ENCODE results near the gene KCNRG.
"Not testable (repeated sequence)": the region's sequence is repeated elsewhere in the genome, so short reads cannot be mapped to it uniquely, and the experiment has no call there.

Gene KCNRG

GRCh38 chr13:50015258-50015657 lies at the start of gene KCNRG:
Gene KCNRG (plus strand): TSS chr13:50015444. CDS start chr13:50015494, 50 bp downstream.
- no peak for DNase-seq

GRCh38 chr13:49967456-49967855 lies 47.8 kb upstream of the KCNRG start:
- no peak for DNase-seq

- DNase-seq: no peak
These were observed 42.5 kb upstream of the KCNRG start for GRCh38 chr13:49972709-49973108.

- no peak for DNase-seq
These were observed 39.4 kb upstream of the KCNRG start for GRCh38 chr13:49975826-49976225.

- peak; percentile 75 for DNase-seq
These were observed 38.7 kb upstream of the KCNRG start for GRCh38 chr13:49976314-49977258.

- no peak for DNase-seq
These were observed 37.3 kb upstream of the KCNRG start for GRCh38 chr13:49977992-49978391.

GRCh38 chr13:49980266-49980665 lies 35.0 kb upstream of the KCNRG start:
- no peak for DNase-seq

- no peak for DNase-seq
These were observed 30.1 kb upstream of the KCNRG start for GRCh38 chr13:49985129-49985528.

- no peak for DNase-seq
These were observed 28.8 kb upstream of the KCNRG start for GRCh38 chr13:49986471-49986870.

GRCh38 chr13:49990612-49991011 lies 24.6 kb upstream of the KCNRG start:
- DNase-seq: not testable (repeated sequence)

GRCh38 chr13:49993111-49993510 lies 22.1 kb upstream of the KCNRG start:
- no peak for DNase-seq

GRCh38 chr13:49993666-49994065 lies 21.6 kb upstream of the KCNRG start:
- no peak for DNase-seq

- DNase-seq: no peak
These were observed 19.6 kb upstream of the KCNRG start for GRCh38 chr13:49995625-49996101.

GRCh38 chr13:49996161-49996915 lies 18.9 kb upstream of the KCNRG start:
- peak; percentile 85 for DNase-seq

GRCh38 chr13:49996951-49997895 lies 18.0 kb upstream of the KCNRG start, which contains the start of gene TRIM13:
Gene TRIM13 (plus strand): TSS chr13:49997042. CDS start chr13:50011941, 14,899 bp downstream.
- DNase-seq: peak; percentile 84

- no peak for DNase-seq
These were observed 17.3 kb upstream of the KCNRG start for GRCh38 chr13:49997955-49998354.

GRCh38 chr13:49998714-49999624 lies 16.3 kb upstream of the KCNRG start:
- DNase-seq: no peak

GRCh38 chr13:50001287-50001686 lies 14.0 kb upstream of the KCNRG start:
- DNase-seq: no peak

GRCh38 chr13:50006426-50007135 lies 8.7 kb upstream of the KCNRG start:
- no peak for DNase-seq

- DNase-seq: no peak
These were observed 3.8 kb upstream of the KCNRG start for GRCh38 chr13:50011461-50011860.
